Activated T-helper 1 cell treated with anti-CD3 and anti-CD28 coated beads, Interleukin-12 subunit alpha, Interleukin-12 subunit beta, Interleukin-2, Interleukin-4 antibody, amounts not matched to agents 30 ng/mL and 10 ng/mL and 1 ng/mL, durations not matched to agents 14 hours and 24 hours and 36 hours (primary cell): Measurements from ENCODE around the gene GRB7. TPM values are rescaled to one million over a fixed set of nuclear protein-coding genes. Genes with fewer than 3 reads are reported as not detected.

Source experiments
- DNase-seq: peaks from one replicate; pipeline ENCODE4 v3.0.0; 2021; ENCODE audit warnings: low spot score
- H3K27ac Mint-ChIP-seq: one replicate; pipeline ENCODE4 v1.8.0; 2021; ENCODE audit warnings: mild to moderate bottlenecking, mixed read lengths
- H3K27me3 Mint-ChIP-seq: one replicate; pipeline ENCODE4 v1.8.0; 2022; ENCODE audit warnings: mild to moderate bottlenecking, moderate library complexity, mixed read lengths; ENCODE audit not compliant: insufficient read depth
- H3K36me3 Mint-ChIP-seq: one replicate; pipeline ENCODE4 v1.8.0; 2021; ENCODE audit warnings: low read depth, mixed read lengths
- H3K4me1 Mint-ChIP-seq: one replicate; pipeline ENCODE4 v1.8.0; 2021; ENCODE audit warnings: low read depth, mixed read lengths
- H3K4me3 Mint-ChIP-seq: one replicate; pipeline ENCODE4 v1.8.0; 2021; ENCODE audit warnings: mild to moderate bottlenecking, moderate library complexity, mixed read lengths
- H3K9me3 Mint-ChIP-seq: one replicate; pipeline ENCODE4 v1.8.0; 2021; ENCODE audit warnings: mixed read lengths
- intact Hi-C: fragments of 100-400 bp; cut with micrococcal nuclease; formaldehyde crosslinking; loops from one replicate; pipeline ENCODE4 v1.15.1; 2024
- total RNA-seq: library from RNA; stranded (reverse); gene quantifications from 2 replicates; pipeline ENCODE4 v1.2.3, GENCODE V29; 2022

Gene GRB7
- total RNA-seq, 1 donor from 2014 or later: 0.73 TPM

DNA sequence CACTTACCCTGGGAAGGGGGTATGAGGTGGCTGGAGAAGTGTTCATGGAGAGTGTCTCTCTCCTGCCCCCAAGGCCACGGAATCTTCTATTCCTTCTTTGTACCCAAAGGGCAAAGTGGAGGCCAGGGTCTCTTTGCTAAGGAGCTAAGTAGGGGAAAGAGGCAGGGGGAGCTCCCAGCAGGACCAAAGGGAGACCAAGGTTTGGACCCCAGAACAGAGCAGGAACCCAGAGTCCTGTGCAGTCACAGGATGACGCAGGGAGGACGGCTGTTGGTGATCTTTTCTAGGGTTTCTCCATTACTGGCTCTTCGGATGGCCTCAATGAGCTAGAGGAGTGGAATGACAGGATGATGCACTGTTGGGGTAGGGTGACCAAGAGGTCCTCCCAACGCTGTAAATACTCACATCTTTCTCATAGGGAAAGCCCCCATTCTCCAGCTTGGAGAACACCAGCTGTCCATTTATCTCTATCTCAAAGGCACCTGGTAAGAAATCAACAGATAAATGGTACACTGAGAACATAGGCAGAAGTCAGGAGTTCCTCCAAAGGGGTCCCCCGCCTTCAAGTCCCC lies 8.4 kb upstream of the GRB7 start:
- intact Hi-C loops: no loop called here
- Mint-ChIP-seq H3K27me3 (peaks cover 7% of the 10 kb centered on the region), H3K4me3 (peak overlapping the region; percentile 92), H3K9me3 (no peaks in the 10 kb centered on the region), H3K4me1 (peaks cover 11% of the 10 kb centered on the region), H3K27ac (peak overlapping the region; percentile 85), H3K36me3 (peaks cover 4% of the 10 kb centered on the region)
- DNase-seq: no peak

DNA sequence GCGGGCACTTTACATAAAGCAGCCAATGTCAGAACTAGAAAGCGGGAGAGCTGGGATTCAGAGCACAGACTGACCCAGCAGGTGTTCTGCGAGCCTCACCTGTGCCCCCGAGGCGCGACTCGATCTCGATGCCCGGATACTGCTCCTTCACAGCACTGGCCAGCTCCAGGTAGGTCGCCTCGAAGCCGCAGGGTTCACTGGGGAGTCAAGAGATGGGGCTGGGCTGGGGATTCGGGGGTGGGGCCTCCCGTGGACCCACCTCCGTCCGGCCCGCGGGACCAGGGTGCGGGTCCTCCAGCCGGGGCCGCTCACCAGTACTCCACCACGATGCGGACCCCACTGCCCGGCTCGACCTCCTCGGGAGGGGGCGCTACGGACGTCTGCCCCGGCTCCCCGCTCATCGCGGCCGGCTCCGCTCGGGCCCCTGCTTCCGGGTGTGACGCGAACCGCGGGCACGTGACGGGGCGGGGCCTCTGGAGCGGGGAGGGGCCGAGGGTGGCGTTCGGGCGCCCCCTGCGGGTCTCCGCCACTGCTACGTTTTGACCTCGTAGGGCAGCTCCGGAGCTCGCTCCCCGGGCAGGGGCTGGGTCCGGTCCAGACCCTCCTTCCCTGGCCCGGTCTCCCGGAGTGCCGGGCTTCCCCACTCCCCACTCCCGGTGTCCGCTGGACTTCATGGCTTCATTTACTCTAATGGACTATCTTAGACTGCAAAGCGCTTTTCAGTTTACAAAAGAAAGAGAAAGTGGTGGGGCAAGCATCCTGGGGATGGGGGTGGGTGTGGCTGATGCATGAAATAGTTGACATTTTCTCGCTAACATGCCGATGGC lies 7.4 kb upstream of the GRB7 start, which contains the start of gene MIEN1:
Gene MIEN1 (minus strand): TSS at position 438 of the 827 bp plus-strand sequence. CDS start 37 bp downstream, at position 401.
- Mint-ChIP-seq H3K27me3 (peaks cover 7% of the 10 kb centered on the region), H3K4me1 (peaks cover 11% of the 10 kb centered on the region), H3K27ac (peak within 1 kb of the TSS; percentile 85), H3K9me3 (no peaks in the 10 kb centered on the region), H3K36me3 (peaks cover 4% of the 10 kb centered on the region), H3K4me3 (peak within 1 kb of the TSS; percentile 92)
- intact Hi-C loops: loop anchor here (1.0 kb wide), 8 partner anchors 8 to 324 kb away; partner anchors contain the start of genes IKZF3, MED24, PGAP3 and PSMD3
- DNase-seq: peak; percentile 90

DNA sequence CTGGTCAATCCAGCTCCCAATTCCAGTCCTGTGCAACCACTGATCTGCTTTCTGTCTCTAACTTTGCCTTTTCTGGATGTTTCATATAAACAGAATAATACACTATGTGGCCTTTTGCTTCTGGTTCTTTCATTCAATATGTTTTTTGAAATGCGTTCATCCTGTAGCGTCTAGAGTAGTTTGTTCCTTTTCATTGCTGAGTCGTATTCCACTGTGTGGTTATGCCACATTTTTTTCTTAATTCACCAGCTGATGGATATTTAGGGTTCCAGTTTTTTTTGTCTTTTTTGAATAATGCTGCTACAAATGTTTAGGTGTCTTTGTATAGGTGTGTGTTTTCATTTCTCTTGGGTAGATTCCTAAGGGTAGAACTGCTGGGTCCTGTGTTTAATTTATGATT lies 5.2 kb upstream of the GRB7 start:
- H3K36me3 Mint-ChIP-seq: peaks cover 4% of the 10 kb centered on the region
- peak overlapping the region; percentile 20 for H3K4me3 Mint-ChIP-seq
- no peaks in the 10 kb centered on the region for H3K9me3 Mint-ChIP-seq
- peaks cover 18% of the 10 kb centered on the region for H3K27me3 Mint-ChIP-seq
- DNase-seq: no peak
- H3K27ac Mint-ChIP-seq: no peak overlapping the region
- intact Hi-C loops: no loop called here
- H3K4me1 Mint-ChIP-seq: peaks cover 22% of the 10 kb centered on the region

DNA sequence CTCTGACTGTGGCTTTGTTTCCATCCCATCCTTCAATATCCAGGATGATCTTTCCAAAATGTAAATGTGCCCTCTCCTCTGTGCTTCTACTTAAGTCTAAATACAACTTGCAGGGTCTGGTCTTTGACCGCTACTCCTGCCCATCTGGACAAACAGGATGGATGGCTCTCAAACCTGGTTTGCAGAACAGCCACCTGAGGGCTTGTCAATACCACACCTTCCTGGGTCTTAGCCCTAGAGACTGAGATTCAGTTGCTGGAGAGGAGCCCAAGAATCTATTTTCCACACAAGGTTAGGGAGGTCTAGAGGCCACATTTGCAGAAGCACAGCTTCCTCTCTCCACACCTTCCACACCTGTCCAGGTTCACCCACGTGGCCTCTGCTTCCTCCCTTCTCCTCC lies 1.9 kb upstream of the GRB7 start:
- H3K4me3 Mint-ChIP-seq: no peak overlapping the region
- H3K36me3 Mint-ChIP-seq: no peaks in the 10 kb centered on the region
- no peak for DNase-seq
- H3K27ac Mint-ChIP-seq: no peak overlapping the region
- peaks cover 33% of the 10 kb centered on the region for H3K4me1 Mint-ChIP-seq
- H3K27me3 Mint-ChIP-seq: peaks cover 24% of the 10 kb centered on the region
- intact Hi-C loops: no loop called here
- no peaks in the 10 kb centered on the region for H3K9me3 Mint-ChIP-seq

DNA sequence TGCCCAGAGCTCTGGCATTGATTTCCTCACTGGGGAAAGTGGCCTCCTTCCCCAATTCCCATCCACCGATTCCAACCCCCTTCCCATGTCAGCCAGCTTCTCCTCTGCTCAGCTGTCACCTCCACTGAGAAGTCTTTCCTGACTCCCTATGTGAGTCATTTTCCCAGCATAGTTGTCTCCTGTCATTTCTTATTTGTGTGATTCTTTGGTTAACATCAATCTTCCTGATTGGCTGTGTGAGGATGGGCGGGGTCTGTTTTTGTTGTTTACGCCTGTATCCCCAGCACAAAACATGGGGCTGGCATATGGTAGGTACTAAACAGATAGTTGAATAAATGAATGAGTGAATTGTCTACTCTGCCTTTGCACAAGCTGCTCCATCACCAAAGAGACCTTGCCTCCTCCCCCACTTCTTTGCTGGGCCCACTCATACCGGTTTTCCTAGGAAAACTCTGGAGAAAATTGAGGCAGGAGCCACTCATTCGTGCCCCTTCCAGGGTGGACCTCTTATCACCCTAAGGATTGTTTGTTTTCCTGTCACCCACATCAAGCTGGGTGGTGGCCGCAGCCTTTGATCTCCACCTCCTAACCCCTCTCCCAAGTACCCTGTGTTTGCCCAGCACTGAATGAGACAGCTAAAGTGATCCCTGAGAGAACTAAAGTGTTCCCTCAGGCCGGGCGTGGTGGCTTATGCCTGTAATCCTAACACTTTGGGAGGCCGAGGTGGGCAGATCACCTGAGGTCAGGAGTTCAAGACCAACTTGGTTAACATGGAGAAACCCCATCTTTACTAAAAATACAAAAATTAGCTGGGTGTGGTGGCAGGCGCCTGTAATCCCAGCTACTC lies 1.2 kb upstream of the GRB7 start:
- DNase-seq: no peak
- H3K27ac Mint-ChIP-seq: peak overlapping the region; percentile 5
- peaks cover 33% of the 10 kb centered on the region for H3K4me1 Mint-ChIP-seq
- H3K27me3 Mint-ChIP-seq: peaks cover 24% of the 10 kb centered on the region
- intact Hi-C loops: no loop called here
- no peaks in the 10 kb centered on the region for H3K9me3 Mint-ChIP-seq
- no peaks in the 10 kb centered on the region for H3K36me3 Mint-ChIP-seq
- H3K4me3 Mint-ChIP-seq: no peak overlapping the region

DNA sequence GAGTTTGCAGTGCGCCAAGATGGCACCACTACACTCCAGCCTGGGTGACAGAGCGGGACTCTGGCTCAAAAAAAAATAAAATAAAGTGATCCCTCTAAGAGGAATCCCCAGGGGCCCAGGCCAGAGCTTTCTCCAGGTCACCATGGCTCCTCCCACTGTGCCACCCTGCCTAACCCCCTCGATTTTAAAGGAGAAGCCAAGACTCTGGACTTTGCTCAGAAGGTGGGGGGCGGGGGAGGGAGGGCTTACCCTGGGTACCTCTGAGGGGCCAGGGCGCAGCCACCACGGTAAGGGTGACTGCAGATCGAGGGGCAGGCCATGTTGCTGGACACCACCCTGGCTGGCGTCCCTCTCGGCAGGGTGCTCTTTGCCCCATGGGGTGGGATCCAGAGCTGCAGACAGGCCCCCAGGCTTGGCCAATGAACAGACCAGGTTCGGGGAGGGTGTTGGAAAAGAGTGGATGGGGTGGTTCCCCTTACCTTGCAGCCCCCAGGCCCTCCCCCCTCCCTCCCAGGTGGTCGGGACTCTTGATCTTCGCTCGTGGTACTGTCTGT lies 455 bp upstream of the GRB7 start:
- intact Hi-C loops: no loop called here
- peaks cover 33% of the 10 kb centered on the region for H3K4me1 Mint-ChIP-seq
- H3K4me3 Mint-ChIP-seq: no peak overlapping the region
- H3K27me3 Mint-ChIP-seq: peaks cover 24% of the 10 kb centered on the region
- no peaks in the 10 kb centered on the region for H3K9me3 Mint-ChIP-seq
- DNase-seq: no peak
- no peak overlapping the region for H3K27ac Mint-ChIP-seq
- no peaks in the 10 kb centered on the region for H3K36me3 Mint-ChIP-seq

DNA sequence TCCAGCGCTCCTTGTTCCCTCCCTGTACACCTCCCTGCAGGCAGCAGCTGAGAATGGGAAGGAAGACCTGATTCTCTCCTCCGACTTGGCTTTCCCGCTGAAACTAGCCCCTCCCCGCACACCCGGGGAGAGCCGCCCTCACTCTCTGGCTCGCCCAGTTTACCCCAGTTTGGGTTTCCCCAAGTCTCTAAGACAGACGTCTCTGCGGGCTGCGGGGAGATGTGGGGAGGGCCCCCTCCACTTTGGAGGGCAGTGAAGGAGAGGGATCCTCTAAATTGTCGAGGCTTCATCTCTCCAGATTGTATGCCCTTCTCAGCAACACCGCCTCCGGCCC lies 797 bp downstream of the GRB7 start:
- Mint-ChIP-seq H3K4me3 (peak overlapping the region; percentile 60), H3K4me1 (peaks cover 33% of the 10 kb centered on the region), H3K27me3 (peaks cover 18% of the 10 kb centered on the region), H3K27ac (peak overlapping the region; percentile 42), H3K9me3 (no peaks in the 10 kb centered on the region), H3K36me3 (no peaks in the 10 kb centered on the region)
- intact Hi-C loops: loop anchor here (1.0 kb wide), 2 partner anchors 8 to 16 kb away; partner anchors contain the start of gene MIEN1
- DNase-seq: peak; percentile 48

DNA sequence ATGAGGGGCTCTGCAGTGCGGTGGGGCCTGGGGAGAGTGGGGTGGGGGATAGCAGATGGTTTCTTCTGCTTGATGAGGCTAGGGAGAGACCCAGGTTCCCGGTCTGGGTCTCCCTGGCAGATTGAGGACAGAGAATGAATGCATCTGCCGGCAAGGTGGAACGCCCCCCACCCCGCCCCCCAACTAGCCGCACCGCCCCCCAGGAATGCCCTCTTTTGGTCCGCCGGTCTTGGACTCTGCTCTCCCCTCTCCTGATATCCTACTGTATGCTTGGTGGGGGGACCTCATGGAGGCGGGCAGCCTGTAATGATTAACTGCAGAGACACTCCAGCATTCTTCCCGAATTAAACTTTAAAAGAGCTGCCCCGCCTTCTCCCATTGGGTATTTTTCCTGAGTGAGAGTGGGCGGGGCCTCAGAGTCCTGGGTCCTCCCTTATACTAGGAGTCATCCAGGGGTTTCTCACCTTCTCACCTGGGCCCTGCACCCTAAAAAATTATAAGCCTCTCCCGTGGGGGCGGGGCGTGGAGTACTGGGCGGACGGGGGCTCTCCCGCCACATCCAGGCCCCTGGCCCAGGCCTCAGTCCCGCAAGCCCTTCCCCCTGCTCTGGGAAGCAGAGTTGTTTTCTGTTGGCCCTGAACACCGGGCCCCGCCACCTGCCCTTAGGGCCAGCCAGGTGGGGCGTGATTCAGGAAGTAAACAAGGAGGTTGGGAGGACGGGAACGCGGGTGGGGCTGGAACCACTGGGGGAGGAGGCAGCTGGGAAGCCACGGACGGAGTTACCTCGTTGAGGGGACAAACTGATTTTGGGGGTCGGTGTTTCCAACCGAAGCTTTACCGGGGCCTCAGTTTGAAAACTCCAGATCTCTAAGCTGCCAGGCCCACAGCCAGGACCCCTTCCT lies 1.5 kb downstream of the GRB7 start:
- Mint-ChIP-seq H3K27me3 (peaks cover 17% of the 10 kb centered on the region), H3K36me3 (no peaks in the 10 kb centered on the region), H3K4me1 (peaks cover 33% of the 10 kb centered on the region), H3K9me3 (no peaks in the 10 kb centered on the region), H3K27ac (no peak overlapping the region), H3K4me3 (no peak overlapping the region)
- intact Hi-C loops: loop anchor here (1.0 kb wide), 2 partner anchors 9 to 15 kb away; partner anchors contain the start of gene MIEN1
- no peak for DNase-seq

DNA sequence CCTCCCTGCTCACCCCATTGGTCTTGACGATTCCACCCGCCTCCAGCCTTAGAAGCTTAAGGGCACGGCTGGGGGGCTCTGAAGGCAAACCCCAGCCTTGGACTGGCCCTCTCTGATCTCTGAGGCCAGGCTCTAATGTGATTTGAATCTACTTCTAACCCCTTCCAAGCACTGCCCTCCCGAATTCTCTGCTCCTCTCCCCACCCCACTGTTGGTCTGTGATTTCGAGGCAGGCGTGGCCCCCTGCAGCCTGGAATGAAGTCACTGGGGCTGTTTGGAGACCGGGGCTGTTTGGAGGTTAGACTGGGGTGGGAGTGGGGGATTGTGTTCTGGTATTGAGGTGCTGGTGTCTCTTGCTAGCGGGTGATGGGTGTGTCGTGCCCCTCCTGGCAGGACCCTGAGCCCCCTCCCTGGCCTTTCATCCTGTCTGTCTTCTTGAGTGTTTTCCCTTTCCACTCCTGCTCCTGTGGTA lies 2.2 kb downstream of the GRB7 start:
- peaks cover 17% of the 10 kb centered on the region for H3K27me3 Mint-ChIP-seq
- DNase-seq: no peak
- H3K4me1 Mint-ChIP-seq: peaks cover 33% of the 10 kb centered on the region
- H3K27ac Mint-ChIP-seq: no peak overlapping the region
- peak overlapping the region; percentile 47 for H3K4me3 Mint-ChIP-seq
- intact Hi-C loops: no loop called here
- no peaks in the 10 kb centered on the region for H3K36me3 Mint-ChIP-seq
- H3K9me3 Mint-ChIP-seq: no peaks in the 10 kb centered on the region

DNA sequence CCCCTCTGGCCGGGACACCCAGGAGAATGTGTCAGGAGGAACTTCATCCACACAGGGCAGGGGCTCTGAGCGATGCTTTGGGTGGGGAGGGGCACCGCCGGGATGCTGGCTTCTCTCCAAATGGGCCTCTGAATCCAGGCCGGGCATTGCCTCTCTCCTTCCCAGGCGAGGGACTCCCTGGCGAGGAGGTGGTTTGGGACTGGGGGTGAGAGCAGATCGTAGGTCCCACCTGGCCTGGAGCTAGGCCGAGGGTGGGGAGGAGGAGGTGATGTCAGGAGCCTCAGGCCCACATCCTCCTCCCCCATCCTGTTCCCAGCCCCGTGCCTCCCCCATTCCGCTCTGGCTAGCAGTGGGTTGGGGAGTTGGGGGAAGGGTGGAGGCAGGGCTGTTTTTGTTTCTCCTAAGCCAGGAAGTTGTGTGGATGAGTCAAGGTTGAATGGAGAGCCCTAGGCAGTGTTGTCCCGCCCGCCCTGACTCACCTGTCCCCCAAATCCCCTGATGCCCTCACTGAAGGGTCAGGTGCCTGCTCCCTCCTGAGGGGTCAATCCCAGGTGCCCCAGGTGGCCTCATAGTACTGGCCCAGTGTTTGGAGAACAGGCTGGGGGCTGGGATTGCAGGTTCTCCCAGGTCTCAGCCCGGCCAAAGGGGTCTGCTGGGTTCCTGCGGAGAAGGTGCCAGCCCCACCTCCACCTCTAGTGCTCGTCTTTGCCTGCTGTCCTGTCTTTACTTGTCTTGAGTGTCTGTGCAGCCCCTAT lies 2.8 kb downstream of the GRB7 start:
- Mint-ChIP-seq H3K4me3 (peak overlapping the region; percentile 47), H3K36me3 (no peaks in the 10 kb centered on the region), H3K4me1 (peaks cover 33% of the 10 kb centered on the region), H3K9me3 (no peaks in the 10 kb centered on the region), H3K27ac (no peak overlapping the region), H3K27me3 (peaks cover 17% of the 10 kb centered on the region)
- DNase-seq: no peak
- intact Hi-C loops: no loop called here

DNA sequence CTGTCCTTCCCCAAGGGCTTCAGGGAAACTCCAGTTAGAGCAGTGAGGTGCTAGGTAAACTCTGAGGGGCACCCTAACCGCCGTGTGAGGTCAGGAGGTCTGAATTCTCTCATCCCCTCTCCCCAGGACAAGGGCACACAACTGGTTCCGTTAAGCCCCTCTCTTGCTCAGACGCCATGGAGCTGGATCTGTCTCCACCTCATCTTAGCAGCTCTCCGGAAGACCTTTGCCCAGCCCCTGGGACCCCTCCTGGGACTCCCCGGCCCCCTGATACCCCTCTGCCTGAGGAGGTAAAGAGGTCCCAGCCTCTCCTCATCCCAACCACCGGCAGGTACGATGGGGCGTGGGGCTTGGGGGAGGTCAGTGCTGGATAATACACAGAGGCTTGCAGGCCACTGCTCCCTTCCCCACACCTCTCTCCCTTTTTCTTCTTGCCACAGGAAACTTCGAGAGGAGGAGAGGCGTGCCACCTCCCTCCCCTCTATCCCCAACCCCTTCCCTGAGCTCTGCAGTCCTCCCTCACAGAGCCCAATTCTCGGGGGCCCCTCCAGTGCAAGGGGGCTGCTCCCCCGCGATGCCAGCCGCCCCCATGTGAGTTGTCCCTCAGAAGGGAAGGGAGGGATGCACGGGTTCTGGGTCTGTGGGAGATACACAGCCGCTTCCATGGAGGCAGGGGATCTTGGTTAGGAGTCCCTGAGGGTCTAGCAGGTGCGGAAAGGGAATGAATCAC lies 4.6 kb downstream of the GRB7 start:
- no peak overlapping the region for H3K27ac Mint-ChIP-seq
- H3K4me3 Mint-ChIP-seq: no peak overlapping the region
- no peak for DNase-seq
- peaks cover 23% of the 10 kb centered on the region for H3K4me1 Mint-ChIP-seq
- H3K36me3 Mint-ChIP-seq: no peaks in the 10 kb centered on the region
- H3K9me3 Mint-ChIP-seq: no peaks in the 10 kb centered on the region
- intact Hi-C loops: no loop called here
- peaks cover 6% of the 10 kb centered on the region for H3K27me3 Mint-ChIP-seq
